HG03097 (cell line): ENCODE results near the gene OXNAD1.
"Not testable (repeated sequence)": the region's sequence is repeated elsewhere in the genome, so short reads cannot be mapped to it uniquely, and the experiment has no call there.

Experiments
- ATAC-seq: cut with Tn5 transposase; IDR thresholded peaks from one replicate; pipeline ENCODE4 v1.9.1; 2021; ENCODE audit not compliant: unreplicated experiment, low FRiP score

Gene OXNAD1

DNA sequence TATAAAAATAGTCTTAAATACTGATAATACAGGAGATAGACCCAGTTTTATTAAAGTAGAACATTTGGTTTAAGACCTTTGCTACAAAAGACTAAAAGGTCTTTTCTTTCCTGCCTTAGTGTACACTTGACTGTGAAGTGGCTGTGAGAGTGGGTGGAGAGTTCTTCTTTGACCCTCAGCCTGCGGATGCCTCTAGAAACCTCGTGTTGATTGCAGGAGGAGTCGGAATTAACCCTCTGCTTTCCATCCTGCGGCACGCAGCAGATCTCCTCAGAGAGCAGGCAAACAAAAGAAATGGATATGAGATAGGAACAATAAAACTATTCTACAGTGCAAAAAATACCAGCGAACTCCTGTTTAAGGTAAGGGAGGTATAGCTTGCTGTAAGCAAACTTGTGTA lies 36.5 kb downstream of the OXNAD1 start:
- ATAC-seq: no peak

DNA sequence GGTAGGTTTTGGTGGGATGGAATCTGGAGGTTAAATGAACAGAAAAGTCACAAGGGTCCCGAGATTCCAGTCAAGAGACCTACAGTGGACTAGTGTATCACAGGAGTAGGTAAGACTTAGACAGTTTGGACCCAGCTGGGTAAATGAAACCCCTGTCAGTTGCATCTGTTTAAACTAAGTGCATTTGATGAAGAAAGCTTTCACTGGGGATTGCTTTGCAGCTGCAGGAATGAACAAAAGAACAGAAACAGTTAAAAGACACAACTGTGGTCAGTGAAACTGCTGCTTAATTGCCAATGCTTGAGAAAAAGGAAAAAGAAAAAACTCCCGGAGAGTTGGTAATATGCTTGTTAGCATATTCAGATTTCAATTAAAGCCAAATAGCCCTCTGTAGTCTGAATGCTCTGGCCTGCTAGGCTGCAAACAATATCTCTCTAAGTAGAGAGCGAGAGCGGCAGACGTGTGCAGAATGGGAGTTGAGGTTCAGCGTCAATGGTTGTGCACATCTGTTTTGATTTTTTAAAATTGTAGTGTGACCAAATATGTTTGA lies 37.1 kb downstream of the OXNAD1 start:
- no peak for ATAC-seq

DNA sequence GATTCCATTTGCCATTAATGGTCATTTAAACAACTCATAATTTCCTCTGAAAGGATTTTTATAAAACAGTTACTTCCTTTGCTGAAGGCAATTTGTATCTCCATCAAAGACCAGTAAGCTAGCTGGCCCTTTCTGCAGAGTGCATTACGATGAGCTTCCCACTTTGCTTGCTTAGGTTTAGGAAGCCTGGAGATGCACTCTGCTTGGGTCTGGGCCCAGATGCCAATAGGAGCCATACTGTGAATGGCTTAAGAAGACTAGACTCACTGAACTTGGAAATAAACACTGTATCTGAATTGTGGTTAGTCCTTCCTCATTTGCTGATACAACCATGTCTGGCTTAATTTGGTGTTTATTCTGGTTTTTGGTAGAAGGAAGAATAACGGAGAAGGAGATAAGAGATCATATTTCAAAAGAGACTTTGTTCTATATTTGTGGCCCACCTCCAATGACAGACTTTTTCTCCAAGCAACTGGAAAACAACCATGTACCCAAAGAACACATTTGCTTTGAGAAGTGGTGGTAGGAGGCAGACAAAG lies 38.1 kb downstream of the OXNAD1 start:
- ATAC-seq: no peak

DNA sequence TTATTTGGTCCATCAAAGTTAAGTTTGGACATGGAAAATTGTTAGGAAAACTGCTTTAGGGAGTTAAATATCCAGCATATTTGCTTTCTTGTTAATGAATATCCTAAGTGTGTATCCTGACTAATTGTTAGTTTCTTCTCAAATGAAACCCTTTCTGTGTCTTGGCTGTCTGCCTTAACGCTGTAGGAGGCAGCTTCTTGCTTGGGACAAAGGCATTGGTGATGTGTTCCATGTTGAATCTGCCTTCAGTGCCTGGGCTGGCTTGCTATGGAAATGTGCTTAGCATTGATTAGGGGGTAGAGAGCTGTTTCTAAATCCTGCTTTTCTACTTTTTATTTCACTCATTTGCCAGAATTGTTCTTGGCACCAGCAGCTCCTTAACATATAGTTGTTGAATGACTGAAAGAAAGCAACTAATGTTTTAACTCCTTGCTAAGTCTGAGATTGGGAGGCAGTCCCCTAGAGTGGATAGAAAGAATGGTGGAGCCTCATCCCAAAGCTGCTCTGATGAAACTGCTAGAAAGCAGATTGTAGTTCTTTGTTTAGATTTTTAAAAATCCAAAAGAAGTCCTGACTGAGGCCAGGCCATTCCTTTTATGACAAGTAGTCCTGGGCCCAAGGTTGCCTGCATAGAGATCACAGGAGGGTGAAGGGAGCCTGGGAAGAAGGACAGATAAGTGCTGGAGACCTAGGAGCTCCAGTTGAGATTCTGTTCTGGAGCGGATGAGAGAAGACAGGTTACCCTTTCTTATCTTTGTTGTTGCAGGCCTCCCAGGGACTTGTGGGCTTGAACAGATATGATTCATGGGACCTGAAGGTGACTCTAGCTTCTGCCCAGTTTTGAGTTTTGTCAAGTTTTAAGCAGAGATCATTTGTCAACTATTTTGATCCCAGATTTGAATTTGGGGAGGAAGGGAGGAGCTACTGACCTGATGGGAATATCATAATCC lies 39.3 kb downstream of the OXNAD1 start:
- no peak for ATAC-seq

DNA sequence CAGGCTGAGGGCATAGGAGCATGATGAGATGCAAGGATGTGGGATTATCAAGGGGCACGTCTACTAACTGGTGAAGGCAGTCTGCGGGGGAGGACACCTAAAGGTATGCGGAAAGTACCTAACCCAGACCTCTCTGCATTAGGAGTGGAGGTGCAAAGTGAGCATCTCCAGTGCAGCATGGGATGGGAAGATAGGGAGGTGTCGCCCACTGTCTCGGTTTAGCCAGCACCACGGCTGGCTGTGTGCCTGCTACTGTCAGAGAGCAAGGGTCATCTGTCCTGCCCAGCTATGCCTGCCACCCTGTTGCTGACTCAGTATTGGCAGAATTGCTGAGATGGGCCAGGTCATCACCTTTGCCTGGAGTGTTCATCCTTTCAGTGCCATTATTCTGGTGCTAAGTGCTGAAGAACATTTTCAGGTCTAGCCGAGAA lies 40.1 kb downstream of the OXNAD1 start:
- ATAC-seq: no peak

DNA sequence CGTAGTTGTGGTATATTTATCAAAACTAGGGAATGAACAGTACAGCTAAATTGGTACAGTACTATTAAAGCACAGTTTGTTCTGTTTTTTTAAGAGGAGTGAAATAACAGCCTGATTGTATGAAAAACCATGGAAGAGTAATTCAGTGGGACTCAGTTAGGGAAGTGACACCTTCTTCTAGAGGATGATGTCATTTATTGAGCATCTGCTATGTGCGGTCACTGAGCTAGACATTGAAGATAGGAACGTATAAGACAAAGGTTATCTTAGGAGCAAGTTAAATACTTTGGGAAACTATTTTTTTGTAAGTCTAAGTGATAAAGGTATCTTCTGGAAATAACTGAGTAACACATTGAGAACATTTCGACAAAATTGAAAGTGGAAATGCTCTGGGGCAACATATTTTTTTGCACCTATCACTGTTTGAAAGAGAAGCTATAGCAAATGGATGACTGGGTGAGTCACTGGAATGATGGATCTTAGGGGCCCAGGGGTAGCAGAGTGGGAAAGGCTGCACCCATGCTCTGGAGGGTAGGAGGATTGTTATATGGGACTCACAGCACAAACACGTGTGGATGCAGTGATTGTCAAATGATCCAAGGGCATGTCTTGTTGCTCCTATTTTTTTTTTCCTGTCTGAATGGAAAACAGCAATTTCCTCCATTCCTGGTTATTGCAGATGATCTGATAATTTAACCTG lies 43.0 kb downstream of the OXNAD1 start:
- no peak for ATAC-seq

DNA sequence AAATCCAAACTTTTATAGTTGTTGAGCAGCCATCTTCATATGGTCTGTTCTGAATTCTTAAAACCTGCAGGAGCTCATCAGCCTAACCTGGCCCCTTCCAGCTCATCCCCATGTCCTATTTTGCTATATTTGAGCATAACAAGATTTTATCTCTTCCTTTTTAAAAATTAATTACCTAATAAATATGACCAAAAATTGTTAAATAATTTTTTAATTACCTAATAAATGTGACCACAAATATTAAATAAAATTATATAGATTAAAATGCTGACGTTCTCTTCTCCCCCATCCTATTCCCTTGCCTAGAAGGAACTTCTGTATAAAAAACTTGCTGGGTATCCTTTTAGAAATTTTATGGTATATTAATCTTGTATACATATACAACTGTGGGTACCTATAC lies 43.7 kb downstream of the OXNAD1 start:
- ATAC-seq: no peak

DNA sequence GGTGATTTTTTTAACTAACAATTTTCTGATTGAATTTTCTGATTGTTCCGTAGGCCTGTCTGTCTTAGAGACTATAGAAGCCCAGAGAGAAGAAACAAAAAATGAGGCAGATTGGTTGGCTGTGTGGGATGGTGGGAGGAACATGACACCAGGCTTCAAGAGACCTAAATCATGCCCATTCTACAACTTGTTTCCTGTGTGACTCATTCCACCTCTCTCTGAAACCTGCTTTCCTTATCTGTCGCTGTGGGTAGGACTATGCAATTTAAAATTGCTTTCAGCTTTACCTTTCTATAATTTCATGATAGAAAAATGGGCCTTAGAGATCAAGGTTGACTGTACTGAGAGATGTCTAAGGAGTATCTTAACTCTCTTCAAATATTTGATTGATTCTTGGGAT lies 44.5 kb downstream of the OXNAD1 start:
- peak; percentile 68 for ATAC-seq

DNA sequence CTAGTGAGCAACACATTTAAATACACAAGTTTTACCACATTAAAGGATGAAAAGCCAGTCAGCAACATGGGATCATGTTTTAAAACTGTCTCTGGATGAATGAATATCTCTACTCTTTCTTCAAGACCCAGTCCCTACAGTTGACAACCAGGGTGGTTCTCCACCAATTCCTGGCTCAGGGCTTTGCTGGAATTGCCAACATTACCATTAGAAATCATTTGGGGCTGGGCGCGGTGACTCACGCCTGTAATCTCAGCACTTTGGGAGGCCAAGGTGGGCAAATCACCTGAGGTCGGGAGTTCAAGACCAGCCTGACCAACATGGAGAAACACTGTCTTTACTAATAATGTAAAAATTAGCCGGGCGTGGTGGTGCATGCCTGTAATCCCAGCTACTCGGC lies 45.5 kb downstream of the OXNAD1 start:
- ATAC-seq: not testable (repeated sequence)

DNA sequence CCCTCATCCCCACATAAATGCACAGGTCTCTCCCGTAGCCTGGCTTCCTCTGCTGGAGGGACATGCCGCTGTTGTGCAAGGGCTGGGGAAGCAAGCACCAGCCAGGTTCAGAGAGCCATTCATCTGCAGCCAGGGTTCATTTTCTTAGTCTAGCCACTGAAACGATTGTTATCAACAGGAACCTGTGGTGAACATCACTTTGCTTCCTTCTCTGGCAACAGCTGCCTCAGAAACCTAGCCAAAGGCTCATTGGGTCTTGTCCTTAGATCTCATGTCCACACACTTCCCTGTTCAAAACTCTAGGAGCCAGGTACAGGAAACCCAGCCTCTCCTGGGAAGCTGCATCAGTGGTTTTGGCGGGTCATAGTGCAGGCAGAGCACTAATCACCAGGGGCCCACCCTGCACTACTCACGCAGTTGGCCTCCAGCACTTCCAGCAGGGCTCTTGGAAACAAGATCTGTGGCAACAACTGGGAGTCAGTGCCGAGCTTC lies 47.0 kb downstream of the OXNAD1 start:
- peak; percentile 70 for ATAC-seq

DNA sequence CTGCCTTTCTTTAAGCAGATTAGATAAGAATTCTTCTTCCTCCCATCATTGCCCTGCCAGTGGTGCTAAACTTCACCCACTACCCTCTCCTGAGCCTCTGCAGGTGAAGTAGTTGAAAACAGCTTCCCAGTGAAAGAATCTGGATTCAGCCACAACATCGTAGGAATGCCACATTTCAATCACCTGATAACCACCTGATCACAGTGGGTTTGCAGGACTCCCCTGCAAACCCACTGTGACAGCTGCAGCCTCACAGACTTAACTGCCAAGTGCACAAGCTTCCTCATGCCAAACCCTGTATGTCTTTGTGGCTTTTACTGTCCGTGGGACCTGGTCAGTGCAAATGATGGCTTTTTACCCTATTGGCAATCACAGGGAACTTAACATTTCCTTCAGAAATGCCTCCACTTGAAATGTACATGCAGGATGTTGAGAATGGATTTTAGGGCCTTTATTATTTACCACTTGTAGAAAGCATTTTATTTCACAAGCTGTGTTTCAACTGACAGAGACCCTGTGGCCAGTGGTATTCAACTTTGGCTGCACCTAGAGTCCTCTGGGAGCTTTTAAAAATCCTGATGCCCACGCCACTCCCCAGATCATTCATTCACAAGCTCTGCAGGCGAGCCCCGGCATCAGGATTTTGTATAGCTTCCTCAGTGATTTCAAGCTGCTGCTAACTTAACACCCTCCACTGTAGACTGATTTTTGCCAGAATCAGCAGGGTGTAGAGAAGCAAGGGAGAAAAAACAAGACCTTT lies 49.1 kb downstream of the OXNAD1 start:
- ATAC-seq: no peak

DNA sequence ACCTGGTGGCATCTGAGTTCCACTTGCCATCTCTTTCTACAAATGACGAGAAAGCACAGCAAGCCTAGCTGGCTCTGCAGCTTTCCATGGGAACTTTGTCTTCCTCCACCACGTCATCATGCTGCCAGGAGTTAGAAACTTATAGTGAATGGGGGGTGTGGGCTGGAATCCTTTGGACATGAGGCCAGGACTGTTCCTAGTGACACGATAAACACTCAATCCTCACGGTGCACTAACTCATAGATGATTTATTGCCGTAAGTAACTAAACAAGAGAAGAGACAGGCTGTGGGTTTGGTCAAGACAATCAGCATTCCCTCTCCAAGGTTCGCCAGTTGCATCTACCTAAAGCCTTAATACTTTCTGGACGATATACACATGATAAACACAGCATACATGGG lies 50.6 kb downstream of the OXNAD1 start:
- ATAC-seq: no peak

DNA sequence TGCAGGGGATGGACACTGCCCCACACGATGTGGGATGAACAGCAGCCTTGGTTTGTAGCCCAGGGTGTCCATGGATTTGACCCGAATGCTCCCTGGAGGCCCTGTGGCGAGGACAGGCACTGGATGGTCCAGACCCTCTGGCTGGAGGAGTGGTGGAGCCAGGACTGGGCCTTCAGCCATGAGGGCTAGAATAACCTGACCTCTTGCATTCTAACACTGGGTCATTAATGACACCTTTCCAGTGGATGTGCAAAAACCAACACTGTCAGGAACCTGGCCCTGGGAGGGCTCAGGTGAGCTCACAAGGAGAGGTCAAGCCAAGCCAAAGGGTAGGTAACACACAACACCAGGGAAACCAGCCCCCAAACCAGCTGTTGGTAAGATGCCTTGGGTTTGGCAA lies 51.4 kb downstream of the OXNAD1 start:
- no peak for ATAC-seq

DNA sequence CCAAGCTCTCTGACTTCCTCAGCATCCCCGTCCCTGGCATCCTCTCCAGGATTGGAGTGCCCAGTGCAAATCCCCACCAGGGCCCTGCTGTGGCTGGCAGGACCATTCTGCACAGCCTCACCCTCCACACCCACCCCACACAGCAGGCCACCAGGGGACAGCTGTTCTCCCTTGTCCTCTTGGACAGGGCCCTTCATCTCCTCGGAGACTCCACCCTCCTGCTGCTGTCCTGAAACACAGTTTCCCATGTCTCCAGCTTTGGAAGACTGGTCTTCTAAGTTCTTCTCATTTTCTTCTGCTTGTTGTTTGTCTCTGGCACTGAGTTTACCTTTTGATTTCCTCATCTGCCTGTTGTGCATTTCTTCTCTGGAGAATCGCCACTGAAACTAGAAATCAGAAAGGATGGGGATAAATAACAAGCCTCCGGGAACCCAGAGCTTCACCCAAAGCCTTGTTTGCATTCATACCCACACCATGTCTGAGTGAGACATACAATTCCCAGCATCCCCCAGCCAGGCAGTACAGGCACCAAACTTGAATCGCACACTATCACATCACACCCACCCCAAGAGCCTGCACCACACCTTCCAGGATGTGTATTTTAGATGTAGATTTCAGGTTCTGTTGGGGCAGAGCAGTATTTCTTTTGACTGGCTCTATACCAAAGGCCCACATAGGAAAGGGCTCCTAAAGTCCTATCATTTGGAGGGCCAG lies 52.0 kb downstream of the OXNAD1 start:
- ATAC-seq: no peak

DNA sequence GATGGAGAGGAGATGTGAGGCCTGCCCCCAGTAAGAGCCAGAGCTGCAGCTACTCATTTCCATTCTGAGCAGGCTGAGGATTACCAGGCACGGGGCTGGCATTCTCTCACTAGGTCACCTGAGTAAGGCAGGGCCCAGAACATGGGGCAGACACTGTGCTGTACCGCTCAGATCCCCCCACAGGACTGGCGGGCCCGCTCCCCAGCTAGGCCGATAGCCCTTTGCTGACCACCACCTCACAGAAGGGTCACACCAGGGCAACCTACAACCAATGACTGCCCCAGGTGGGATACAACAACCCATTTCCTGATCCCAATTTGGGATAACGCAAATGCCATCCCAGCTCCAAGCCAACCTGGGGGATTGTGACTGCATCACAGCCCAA lies 52.5 kb downstream of the OXNAD1 start:
- no peak for ATAC-seq

DNA sequence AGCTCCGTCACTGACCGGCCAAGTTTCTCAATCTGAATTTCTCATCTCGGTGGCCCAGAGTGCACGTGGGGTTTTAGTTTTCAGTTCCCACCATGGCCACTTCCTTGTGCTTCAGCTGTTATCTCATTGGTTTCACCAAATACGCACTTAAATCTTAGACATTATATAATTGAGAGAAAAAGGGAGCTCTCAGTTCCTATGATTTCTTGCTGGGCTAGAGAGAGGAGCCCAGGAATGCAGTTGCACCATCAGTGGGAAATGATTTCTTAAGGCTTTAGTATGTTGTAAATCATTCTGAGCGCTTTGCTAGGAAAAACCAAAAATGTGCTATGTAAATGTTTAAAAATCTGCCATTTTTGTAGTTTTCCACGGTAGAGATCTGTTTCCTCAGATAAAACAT lies 53.2 kb downstream of the OXNAD1 start:
- ATAC-seq: no peak

DNA sequence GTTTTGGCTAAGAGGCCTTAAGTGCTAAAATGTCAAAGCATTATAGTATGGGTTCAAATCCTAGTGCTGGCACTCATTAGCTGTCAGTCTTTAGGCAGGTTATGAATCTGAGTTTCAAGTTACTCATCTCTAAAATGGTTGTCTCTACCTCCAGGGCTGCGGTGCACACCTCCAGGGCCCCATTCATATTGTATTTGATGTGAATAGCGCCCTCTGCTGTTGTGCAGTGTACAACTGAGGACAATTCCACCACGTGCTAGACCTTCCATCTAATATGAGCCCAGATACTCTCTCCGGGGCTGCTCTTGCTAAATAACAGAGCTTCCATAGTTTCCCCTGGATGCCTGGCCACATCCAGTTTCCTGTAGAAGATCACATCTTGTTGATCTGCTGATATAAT lies 54.3 kb downstream of the OXNAD1 start:
- ATAC-seq: no peak

DNA sequence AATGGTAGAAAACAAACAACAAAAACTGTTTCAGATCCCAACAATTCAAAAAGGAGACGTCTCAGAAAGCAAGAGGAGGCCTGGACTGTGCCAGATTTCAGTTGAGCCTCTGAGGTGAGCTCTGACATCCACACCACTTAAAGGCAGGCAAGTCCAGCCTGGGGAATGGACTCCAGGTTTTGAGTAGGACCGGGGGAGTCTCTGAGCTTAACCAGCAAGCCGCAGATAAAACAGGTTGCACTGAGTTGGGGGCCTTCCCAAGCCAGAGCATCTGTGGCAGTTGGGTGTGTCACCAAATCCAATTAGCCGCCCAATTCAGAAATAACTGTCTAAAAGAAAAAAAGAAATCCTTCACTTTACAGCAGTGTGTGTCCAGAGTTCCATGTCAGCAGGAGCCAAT lies 54.7 kb downstream of the OXNAD1 start:
- ATAC-seq: no peak

DNA sequence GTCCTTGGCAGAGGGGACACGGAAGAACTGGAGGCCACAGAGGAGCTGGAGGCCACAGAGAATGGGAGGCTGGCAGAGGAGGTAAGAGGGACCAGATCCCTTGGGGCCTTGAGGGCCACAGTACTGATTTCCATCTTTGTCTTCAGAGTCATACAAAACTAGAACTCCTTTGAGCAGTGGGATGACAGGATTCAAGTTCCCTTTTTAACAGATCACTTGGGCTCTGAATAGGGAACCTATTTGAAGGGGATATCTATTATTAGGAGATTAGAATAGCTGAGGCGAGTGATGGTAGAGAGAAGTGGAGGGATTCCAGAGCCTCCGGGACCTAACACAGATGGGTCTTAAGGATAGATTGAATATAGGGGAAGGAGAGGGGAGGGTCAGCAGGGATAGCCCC lies 55.7 kb downstream of the OXNAD1 start:
- no peak for ATAC-seq

DNA sequence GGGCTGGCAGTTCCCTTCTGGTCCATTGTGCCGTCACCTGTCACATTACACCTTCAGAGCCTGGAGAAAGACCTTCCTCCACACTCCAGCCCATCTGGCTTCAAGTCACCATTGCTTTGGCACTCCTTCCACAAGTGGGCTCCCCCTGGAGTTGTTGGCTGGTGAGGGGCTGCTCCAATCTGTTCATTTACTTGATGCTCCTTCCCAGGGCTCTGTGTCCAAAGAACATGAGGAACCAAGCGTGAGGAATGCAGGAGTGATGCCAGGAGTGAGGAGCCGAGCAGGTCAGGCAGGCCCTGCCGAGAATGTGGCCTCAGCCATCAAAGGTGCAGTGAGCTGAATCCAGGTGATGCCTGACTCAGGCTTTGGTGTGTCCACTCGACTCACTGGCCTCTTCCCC lies 57.2 kb downstream of the OXNAD1 start:
- ATAC-seq: no peak
